Adrenal gland (tissue), 12 donors: ENCODE results near the gene CLASP2. TPM values are rescaled to one million over a fixed set of nuclear protein-coding genes. Genes with fewer than 3 reads are reported as not detected.

Experiments
- DNase-seq, 7 donors: peaks; one replicate each; pipeline ENCODE4 v3.0.0-alpha.2; 2019 to 2020
- H3K27ac ChIP-seq, 5 donors: fragments of 200-600 bp; sonication (generic) in 4 of 5; 1 replicate in 3 of 5; 2 replicates in 2 of 5; pipeline versions ENCODE4 v1.5.1 to v1.8.0; 2016 to 2020; ENCODE audit warnings: mild to moderate bottlenecking in 1 of 5
- H3K27me3 ChIP-seq: fragments of 200-600 bp; 2 replicates; pipeline ENCODE4 v1.8.0; 2021
- H3K36me3 ChIP-seq, 2 donors: fragments of 200-600 bp; replicated peaks in 1 of 2; 1 replicate in 1 of 2; 2 replicates in 1 of 2; pipeline versions ENCODE4 v1.5.1 to v1.8.0; 2018 to 2022
- H3K4me1 ChIP-seq, 2 donors: fragments of 200-600 bp; replicated peaks in 1 of 2; 1 replicate in 1 of 2; 2 replicates in 1 of 2; pipeline versions ENCODE4 v1.5.1 to v1.8.0; 2018 to 2021
- H3K4me3 ChIP-seq, 4 donors: fragments of 200-600 bp; sonication (generic) in 3 of 4; one replicate each; pipeline ENCODE4 v1.5.1; 2016 to 2018
- H3K9me3 ChIP-seq, 3 donors: fragments of 200-600 bp; sonication (generic) in 1 of 3; replicated peaks in 1 of 3; 1 replicate in 2 of 3; 2 replicates in 1 of 3; pipeline versions ENCODE4 v1.5.1 to v1.8.0; 2016 to 2021
- POLR2A ChIP-seq, 2 donors: fragments of 450-650 bp; IDR thresholded peaks; one replicate each; pipeline ENCODE4 v1.6.1; 2017; ENCODE audit warnings: antibody characterized with exemption in 2 of 2, mild to moderate bottlenecking in 2 of 2, moderate library complexity in 1 of 2
- WGBS, 4 donors: extraction: QIAGEN DNeasy Blood & Tissue Kit in 2 of 4; methylation state at CpG; one replicate each; pipeline versions ENCODE4 v1.1.5 to v1.1.7; 2013 to 2017; 5-methylcytosine and 5-hydroxymethylcytosine counted together
- intact Hi-C, 2 donors: fragments of 100-400 bp; cut with DNase I; formaldehyde crosslinking; loops; one replicate each; pipeline versions ENCODE4 v1.14.1 to v1.15.0; 2022 to 2023
- polyA plus RNA-seq, 3 donors: library from polyadenylated mRNA; stranded (reverse); fragments of 200-250 nt in 2 of 3; fragments of 350-450 nt in 1 of 3; fragmentation: Illumina TruSeq in 1 of 3; extraction: RNeasy Lipid Tissue Mini Kit (QIAGEN cat#74804) in 1 of 3; gene quantifications; one replicate each; pipeline ENCODE4 v1.2.3, GENCODE V29; 2013 to 2014
- total RNA-seq, 9 donors: library from RNA; depleted of rRNA in 4 of 9; stranded (reverse); fragments of >200 nt in 4 of 9; fragments of 120-200 nt in 1 of 9; fragmentation: NEBNext Ultra II Directional in 1 of 9; extraction: Animal tissue kit (Norgen Biotek cat#: 25700) in 1 of 9; gene quantifications; one replicate each; pipeline versions ENCODE4 v1.1.0 to v1.2.4, GENCODE V29; 2013 to 2023
- TF ChIP-seq, protein P1 (sequence below), 6 experiments: fragments of 450-650 bp in 4 of 6; fragments of 200-600 bp in 2 of 6; sonication (generic) in 1 of 6; IDR thresholded peaks; 1 replicate in 5 of 6; 2 replicates in 1 of 6; pipeline versions ENCODE4 v1.5.1 to v1.8.0; 2016 to 2021; ENCODE audit warnings: antibody characterized with exemption in 6 of 6, mild to moderate bottlenecking in 2 of 6, moderate library complexity in 1 of 6
- donor health status: healthy with polysubstance abuse.
- donor health status: Bipolar disorder and iron deficiency.
- donor health status: DM: yes; HTN: yes; CAD: no.
- donor health status: DM: no; HTN: no; CAD: no.
- donor health status: DM: no; HTN: no; CAD: no.
- donor health status: DM: yes; HTN: yes; CAD: no.

Gene CLASP2
- total and polyA plus RNA-seq, 12 donors: 17.0 to 85.4 (median 67.1) TPM

DNA sequence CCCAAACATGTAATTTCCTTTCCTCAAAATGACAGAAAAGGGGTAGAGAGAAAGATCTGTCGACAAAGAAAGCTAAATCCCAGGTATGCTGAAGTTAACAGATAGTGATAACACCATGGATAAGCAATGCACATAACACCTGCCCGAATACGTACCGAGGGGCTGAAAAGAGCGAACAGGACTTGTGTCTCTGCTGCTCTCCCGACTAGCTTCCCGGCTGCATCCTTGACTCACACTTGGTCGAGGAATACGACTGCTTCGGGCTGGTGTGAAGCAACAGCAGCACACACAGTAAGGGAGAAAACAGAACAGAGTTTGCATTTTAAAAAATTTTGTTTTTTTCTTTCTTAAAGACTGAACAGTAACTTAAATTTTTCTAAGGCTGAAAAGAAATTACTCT is 136.4 kb downstream of the CLASP2 start:
- intact Hi-C loops: no loop called here
- peaks cover 0 to 32% of the 10 kb centered on the region in 2 donors for H3K36me3 ChIP-seq

DNA sequence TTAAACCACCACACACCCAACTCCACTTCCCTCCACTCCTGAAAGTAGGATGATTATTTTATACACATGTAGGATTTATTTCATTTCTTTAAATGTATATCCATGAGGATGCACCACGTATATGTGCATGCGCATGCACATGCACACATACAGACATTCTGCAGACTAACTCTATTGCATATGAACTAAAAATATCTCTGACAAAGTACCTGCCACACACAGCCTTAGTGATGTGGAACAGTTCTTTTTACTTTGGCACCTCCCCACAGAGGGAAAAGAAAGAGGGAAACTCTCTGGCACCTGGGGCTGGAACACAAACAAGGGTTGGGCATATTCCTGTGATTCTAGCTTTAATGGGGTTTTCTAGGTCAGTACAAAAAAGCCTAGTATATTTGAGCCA is 138.2 kb downstream of the CLASP2 start:
- Histone ChIP-seq H3K9me3 (no peaks in the 10 kb centered on the region), H3K4me3 (no peak overlapping the region), H3K4me1 (peaks cover 0 to 3% of the 10 kb centered on the region in 2 donors), H3K27me3 (no peaks in the 10 kb centered on the region), H3K27ac (no peak overlapping the region), H3K36me3 (peaks cover 0 to 35% of the 10 kb centered on the region in 2 donors)
- no peak for TF ChIP-seq POLR2A (IDR thresholded peaks at IDR 0.05)
- TF ChIP-seq, protein P1, sequence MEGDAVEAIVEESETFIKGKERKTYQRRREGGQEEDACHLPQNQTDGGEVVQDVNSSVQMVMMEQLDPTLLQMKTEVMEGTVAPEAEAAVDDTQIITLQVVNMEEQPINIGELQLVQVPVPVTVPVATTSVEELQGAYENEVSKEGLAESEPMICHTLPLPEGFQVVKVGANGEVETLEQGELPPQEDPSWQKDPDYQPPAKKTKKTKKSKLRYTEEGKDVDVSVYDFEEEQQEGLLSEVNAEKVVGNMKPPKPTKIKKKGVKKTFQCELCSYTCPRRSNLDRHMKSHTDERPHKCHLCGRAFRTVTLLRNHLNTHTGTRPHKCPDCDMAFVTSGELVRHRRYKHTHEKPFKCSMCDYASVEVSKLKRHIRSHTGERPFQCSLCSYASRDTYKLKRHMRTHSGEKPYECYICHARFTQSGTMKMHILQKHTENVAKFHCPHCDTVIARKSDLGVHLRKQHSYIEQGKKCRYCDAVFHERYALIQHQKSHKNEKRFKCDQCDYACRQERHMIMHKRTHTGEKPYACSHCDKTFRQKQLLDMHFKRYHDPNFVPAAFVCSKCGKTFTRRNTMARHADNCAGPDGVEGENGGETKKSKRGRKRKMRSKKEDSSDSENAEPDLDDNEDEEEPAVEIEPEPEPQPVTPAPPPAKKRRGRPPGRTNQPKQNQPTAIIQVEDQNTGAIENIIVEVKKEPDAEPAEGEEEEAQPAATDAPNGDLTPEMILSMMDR (IDR thresholded peaks at IDR 0.05): no peak
- intact Hi-C loops: no loop called here
- WGBS, 4 donors: 91 to 100% (median 97%) methylated on average over 2 of the region's 2 CpGs
- DNase-seq: no peak

More for the DNA sequence above, 136.4 kb downstream of the CLASP2 start:
- no peak for DNase-seq
- Histone ChIP-seq H3K4me1 (peaks cover 0 to 3% of the 10 kb centered on the region in 2 donors), H3K27me3 (no peaks in the 10 kb centered on the region), H3K27ac (no peak overlapping the region), H3K4me3 (no peak overlapping the region), H3K9me3 (no peaks in the 10 kb centered on the region)
- no peak for TF ChIP-seq POLR2A (IDR thresholded peaks at IDR 0.05)
- TF ChIP-seq, protein P1 (IDR thresholded peaks at IDR 0.05): no peak
- 88 to 91% (median 91%) methylated on average over 10 of the region's 10 CpGs for WGBS, 4 donors

- intact Hi-C loops: no loop called here
- WGBS, 4 donors: 91 to 97% (median 94%) methylated on average over 1 of the region's 1 CpG
- DNase-seq: no peak
- Histone ChIP-seq H3K9me3 (no peaks in the 10 kb centered on the region), H3K27ac (no peak overlapping the region), H3K36me3 (peaks cover 0 to 29% of the 10 kb centered on the region in 2 donors), H3K4me1 (peaks cover 0 to 3% of the 10 kb centered on the region in 2 donors), H3K27me3 (no peaks in the 10 kb centered on the region), H3K4me3 (no peak overlapping the region)
- TF ChIP-seq POLR2A (IDR thresholded peaks at IDR 0.05): no peak
- TF ChIP-seq, protein P1 (IDR thresholded peaks at IDR 0.05): no peak
These were observed 138.9 kb downstream of the CLASP2 start for GRCh38 chr3:33579178-33579510.

DNA sequence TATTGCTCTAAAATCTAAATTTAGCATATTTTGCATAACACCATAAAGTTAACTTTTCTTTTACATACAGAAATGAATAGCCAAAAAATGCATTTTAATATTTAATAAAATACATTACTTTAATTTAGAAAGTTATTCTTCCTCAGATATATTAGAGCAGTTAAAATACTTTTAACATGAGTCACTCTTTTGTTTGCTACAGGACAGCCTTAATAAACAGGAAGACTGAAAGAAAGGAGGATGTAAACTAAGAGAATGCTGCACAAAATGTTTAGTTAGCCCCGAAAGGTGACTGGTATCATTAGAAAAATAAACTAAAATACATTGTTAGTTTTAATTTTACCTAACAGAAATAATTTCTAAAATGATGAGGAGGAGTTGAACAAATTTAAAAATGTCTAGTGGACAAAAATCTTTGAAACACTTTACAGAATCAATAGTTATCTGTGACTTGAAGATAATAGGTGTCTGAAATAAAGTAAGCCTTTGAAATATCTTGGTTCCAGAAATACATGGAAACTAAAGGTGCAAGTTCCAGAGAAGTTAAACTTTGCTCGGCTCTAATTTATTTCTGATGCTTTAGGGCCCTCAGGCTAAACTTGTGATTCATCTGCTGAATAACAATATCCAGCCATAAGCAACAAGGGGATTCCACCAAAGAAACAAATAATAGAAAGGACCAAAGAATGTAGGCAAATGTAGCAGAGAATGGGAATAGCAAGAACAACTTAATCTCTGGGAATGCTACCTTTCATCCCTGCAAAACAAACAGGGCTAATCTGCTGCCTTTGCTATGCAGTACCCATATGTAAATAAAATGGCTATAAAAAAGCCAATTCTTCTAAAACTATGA is 139.5 kb downstream of the CLASP2 start:
- no peak overlapping the region for H3K4me3 ChIP-seq
- WGBS, 4 donors: 63 to 69% (median 67%) methylated on average over 2 of the region's 2 CpGs

More for the DNA sequence above, 139.5 kb downstream of the CLASP2 start:
- Histone ChIP-seq H3K36me3 (peaks cover 0 to 27% of the 10 kb centered on the region in 2 donors), H3K27me3 (no peaks in the 10 kb centered on the region), H3K9me3 (no peaks in the 10 kb centered on the region), H3K27ac (no peak overlapping the region), H3K4me1 (peaks cover 0 to 3% of the 10 kb centered on the region in 2 donors)
- DNase-seq: no peak
- TF ChIP-seq POLR2A (IDR thresholded peaks at IDR 0.05): no peak
- TF ChIP-seq, protein P1 (IDR thresholded peaks at IDR 0.05): no peak
- intact Hi-C loops: no loop called here
